Prostate gland (tissue), 2 donors: ENCODE measurements around the gene MCFD2.

Experiments used
- CTCF ChIP-seq, 4 experiments: fragments of 200-600 bp in 2 of 4; fragments of 450-650 bp in 2 of 4; sonication (generic) in 2 of 4; IDR thresholded peaks; 1 replicate in 3 of 4; 2 replicates in 1 of 4; pipeline ENCODE4 v1.5.1; 2016 to 2019; ENCODE audit warnings: antibody characterized with exemption in 4 of 4, mild to moderate bottlenecking in 2 of 4, moderate library complexity in 2 of 4
- POLR2A ChIP-seq: fragments of 450-650 bp; IDR thresholded peaks from one replicate; pipeline ENCODE4 v1.6.1; 2016; ENCODE audit warnings: antibody characterized with exemption, mild to moderate bottlenecking
- POLR2AphosphoS5 ChIP-seq: sonication (generic); formaldehyde crosslinking; IDR thresholded peaks from one replicate; pipeline ENCODE4 v1.6.1; 2017; ENCODE audit warnings: antibody characterized with exemption

GRCh38 chr2:46955764-46956163 lies 40.2 kb upstream of the MCFD2 start:
- no peak for TF ChIP-seq CTCF (IDR thresholded peaks at IDR 0.05)
- TF ChIP-seq POLR2A = no peak
- no peak for TF ChIP-seq POLR2AphosphoS5
